HG03025 (cell line): ENCODE data around the gene AMH.

Experiments used
- ATAC-seq: cut with Tn5 transposase; IDR thresholded peaks from one replicate; pipeline ENCODE4 v1.9.1; 2021; ENCODE audit warnings: mild to moderate bottlenecking, moderate library complexity; ENCODE audit not compliant: unreplicated experiment, low FRiP score

The AMH gene

DNA sequence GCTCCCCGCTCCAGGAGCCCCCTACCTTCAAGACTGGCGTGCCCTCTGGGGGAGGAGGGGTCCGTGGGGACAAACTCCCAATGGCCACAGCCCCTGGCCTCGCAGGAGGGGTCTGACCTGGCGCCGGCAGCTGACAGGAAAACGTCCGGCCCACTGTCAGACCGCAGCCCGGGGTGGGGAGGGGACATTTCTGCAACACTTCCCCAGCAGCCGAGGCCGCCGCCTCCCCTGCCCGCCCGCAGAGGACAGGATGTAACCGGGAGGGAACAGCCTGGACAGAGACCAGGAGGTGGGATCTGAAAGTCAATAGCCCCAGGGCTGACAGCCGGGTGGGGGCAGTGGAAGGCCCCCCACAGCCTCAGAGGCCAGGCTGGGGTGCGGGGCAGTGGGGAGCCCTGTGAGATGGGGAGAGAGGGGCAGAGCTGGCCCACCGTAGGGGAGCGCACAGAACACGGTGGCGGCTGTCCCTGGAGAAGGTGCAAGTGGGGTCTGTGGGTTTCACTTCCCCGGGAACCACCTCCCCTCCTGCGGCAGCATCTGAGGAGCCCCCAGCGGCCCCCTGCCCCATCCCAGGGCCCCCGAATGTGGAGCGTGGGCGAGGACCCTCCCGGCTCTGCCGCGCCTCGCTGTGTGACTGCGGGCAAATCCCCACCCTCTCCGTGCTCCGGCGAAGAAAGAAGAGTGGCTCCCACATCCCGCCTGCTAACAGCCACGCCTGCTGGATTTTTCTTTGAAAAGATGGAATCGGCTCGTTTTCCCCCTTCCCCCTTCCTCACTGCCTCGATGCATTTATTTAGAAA lies 33.1 kb downstream of the AMH start, which contains the start of gene PEAK3:
Gene PEAK3, minus strand, starts transcription at position 114 of the 800 bp plus-strand sequence. CDS start 1,244 bp downstream, outside the sequence.
- ATAC-seq: no peak

DNA sequence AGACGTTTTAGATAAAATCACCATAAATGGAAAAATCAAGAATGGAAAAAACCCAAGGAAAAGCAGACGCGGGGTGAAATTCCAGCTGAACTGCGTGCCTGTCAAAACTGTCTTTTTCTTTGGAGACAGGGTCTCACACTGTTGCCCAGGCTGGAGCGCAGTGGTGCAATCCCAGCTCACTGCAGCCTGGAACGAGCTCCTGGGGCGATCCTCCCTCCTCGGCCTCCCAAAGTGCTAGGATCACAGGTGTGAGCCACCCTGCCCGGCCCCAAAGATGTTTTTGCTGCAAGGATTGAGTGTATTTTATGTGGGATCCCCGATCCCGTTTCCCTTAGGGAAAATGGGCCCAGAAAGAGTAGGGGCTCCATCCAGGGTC lies 33.7 kb downstream of the AMH start:
- no peak for ATAC-seq

DNA sequence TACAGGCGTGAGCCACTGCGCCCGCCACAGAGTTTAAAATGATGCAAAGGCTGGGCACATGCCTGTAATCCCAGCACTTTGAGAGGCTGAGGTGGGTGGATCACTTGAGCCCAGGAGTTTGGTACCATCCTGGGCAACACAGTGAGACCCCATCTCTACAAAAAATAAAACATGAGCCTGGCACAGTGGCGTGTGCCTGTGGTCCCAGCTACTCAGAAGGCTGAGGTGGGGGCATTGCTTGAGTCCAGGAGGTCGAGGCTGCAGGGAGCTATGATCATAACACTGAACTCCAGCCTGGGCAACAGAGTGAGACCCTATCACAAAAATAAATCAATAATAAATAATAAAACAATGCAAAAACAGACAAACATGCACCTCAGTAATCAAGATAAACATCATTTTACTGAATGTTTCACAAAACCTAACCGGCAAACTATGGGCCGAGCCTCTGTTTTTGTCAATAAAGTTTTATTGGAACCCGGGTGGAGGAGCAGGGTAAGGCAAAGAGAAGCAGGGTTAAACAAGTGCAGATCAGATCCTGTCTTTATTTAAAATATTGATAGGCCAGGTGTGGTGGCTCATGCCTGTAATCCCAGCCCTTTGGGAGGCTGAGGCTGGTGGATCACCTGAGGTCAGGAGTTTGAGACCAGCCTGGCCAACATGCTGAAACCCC lies 34.8 kb downstream of the AMH start:
- ATAC-seq: no peak

DNA sequence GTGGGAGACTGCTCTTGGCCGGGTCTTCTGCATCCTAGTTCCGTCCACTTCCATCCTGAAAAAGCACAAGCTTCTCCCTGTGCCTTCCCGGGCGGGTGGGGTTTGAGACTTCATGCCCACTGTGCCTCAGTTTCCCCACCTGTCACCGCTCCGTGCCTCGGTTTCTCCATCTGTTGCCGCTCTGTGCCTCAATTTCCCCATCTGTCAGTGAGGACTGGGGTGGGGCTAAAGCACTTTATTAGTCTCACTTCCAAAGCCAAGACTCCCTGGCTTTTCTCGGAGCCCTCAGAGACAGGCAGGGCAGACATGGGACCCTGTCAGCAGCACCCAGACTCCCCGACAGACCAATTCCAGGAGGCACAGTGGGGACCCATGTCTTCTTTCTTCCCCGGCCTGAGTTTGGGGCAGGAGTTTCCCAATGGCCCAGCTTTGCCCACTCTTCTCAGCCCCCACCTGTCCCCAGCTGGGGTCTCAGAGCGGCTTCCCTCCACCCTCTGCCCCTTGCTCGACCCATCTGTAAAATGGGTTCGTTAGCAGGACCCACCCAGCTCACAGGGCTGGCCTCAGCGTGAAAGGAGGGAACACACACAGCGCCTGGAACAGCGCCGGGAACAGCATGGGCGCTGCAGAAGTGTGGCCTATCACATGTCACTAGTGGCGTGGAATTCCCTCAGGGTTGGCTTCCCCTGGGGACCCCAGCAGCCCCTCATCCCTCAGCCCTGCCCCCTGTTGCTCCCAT lies 37.4 kb downstream of the AMH start:
- ATAC-seq: no peak

DNA sequence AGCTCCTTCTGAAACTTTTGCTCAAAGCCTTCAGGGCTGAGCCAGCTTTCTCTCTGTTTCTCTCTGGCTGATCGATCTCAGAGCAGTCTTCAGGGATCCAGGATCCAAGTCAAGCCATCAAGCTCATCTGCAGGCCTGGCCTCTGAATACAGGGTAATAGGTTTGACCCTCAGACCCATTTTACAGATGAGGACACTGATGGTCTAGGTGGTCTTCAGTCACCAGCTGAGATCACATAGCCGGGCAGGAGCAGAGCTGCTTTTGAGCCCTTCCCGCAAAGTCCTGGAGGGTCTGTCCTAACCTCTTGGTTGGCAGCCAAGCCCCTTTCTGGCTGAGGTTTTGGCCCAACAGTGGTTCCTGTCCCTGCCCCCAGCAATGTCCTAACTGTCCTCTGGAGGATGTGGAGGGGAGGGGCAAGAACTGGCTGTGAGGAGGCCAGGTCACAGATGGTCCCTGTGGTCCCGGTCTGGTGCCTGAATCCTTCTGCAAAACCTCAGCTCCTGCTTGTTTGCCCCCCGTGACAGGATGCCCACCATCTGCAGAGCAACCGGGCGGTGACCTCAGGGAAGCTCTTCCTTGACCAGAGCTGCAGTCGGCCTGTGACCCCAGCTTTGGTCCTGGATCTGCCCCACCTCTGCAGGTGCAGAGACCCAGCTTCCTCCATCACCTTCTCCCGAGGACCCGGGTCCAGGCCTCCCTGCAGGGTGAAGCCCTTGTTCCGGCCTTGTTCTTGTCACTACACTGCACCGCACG lies 38.6 kb downstream of the AMH start:
- ATAC-seq: no peak

DNA sequence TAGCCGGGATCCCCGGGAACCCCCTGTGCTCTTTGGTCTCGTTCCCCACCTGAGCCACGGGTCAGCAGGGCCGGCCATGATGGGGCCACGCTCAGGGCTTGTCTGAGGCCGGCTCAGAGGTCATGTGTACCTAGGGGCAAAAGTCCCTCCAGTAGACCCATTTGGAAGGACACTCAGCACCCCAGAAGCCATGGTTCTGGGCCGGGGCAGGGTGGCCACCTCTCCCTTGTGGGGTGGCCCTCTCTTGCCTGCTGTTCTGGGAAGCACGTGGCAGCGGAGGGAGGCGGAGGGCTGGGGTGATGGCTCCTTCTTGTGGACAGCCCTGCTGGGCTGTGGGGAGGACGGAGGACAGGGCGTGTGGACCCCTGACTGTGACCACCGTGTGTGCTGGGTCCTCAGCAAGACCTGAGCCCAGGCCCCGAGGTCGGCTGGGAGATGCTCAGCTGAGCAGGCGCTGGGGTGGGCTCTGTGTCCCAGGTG lies 39.3 kb downstream of the AMH start:
- ATAC-seq: no peak

DNA sequence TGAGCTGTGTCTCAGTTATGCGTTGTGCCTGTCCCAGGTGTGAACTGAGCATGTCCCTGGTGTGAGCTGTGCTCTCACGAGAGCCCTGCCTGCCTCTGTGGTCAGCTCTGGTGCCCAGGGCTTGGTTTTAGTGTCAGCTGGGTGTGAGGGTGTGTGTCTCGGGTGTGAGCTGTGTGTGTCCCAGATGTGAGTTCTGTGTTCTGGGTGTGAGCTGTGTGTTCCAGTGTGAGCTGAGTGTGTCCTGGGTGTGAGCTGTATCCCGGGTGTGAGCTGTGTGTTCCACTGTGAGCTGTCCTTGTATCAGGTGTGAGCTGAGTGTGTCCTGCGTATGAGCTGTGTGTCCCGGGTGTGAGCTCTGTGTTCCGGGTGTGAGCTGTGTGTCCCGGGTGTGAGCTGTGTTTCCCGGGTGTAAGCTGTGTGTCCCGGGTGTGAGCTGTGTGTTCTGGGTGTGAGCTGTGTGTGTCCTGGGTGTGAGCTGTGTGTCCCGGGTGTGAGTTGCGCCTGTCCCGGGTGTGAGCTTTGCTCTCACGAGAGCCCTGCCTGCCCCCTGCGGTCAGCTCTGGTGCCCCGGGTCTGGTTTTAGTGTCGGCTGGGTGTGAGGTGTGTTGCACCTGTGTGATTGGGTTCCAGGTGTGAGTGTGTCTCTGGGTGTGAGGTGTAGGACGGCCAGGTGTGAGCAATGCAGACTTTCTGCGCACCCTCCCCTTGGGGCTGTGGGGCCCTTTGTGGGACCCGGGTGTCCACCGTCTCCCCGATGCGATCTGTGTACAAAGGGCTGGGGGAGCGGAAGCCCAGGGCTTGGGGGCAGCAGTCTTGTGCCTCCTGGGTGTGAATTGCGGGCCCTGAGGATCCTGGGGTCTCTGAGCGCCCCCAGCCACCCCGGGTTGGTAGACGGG lies 39.9 kb downstream of the AMH start:
- ATAC-seq: no peak

DNA sequence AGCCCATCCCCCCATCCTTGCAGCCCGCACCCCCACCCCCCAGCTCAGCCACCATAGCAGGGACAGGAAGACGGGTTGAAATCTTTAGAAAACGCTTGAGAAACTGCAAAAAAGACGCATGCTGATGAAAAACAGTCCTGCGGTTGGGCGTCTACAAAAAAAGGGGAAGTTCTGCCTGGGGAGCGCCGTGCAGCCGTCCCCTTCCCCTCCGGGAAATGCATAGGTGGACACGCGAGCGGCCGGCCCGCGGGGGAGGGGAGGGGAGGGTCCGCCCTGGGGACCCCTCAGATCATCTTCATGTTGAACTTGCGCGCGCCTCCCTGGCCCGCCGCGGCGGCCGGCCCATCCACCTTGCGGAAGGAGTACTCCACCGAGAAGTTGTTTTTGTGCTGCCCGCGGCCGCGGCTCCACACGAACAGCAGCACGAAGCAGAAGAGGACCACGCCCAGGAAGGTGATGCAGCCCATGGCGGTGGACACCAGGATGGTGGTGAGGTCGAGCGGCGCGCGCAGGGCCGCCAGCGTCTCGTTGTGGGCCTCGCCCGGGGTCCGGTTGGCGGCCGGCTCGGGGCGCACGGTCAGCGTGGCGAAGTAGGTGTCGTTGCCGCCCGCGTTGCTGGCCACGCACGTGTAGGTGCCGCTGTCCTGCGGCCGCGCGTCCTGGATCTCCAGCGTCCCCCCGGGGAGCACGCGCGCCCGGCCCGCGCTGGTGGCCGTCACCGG lies 40.8 kb downstream of the AMH start:
- no peak for ATAC-seq

DNA sequence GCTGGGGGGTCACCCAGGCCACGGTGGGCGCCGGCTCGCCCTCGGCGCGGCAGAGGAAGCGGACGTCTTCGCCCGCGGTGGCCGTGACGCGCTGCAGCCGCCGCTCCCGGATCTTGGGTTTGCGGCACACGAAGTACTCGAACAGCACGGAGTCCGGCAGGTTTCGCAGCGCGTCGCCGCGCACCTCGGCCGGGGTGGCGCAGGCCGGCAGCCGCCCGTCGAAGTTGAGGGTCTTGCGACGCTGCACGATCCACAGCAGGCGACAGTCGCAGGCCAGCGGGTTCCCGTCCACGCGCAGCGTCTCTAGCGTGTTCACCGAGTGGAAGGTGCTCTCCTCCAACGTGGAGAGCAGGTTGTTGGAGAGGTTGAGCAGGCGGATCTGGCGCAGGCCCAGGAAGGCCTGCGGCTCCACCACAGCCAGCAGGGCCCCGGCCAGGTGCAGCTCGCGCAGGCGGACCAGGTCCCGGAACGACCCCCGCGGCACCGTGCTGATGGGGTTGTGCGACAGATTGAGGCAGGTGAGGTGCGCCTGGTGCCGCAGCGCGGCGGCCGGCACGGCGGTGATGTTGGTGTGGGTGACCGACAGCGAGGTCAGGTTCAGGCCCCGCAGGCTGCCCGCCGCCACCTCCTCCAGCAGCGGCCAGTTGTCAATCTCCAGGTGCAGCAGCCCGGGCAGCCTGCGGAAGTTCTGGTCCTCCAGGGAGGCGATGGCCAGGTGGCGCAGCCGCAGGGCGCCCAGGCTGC lies 41.5 kb downstream of the AMH start:
- no peak for ATAC-seq

DNA sequence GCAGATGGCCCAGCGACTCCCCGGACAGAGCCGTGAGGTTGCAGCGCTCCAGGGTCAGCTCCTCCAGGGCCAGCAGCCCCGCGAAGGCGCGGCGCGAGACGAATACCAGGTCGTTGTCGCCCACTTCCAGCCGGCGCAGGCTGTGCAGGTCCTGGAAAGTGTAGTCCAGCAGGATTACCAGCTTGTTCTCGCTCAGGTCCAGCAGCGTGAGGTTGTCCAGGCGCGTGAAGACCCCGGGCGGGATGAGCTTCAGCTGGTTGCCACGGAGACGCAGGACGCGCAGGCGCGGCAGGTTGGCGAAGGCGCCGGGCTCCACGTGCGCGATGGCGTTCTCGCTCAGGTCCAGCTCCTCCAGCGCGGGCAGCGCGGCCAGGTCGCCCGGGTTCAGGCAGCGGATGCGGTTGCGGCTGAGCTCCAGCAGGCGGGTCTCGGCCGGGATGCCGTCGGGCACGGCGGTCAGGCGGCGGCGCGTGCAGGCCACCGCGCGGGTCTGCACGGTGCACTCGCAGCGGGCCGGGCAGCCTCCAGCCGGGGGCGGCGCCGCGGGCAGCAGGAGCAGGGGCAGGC lies 42.1 kb downstream of the AMH start:
- ATAC-seq: no peak

DNA sequence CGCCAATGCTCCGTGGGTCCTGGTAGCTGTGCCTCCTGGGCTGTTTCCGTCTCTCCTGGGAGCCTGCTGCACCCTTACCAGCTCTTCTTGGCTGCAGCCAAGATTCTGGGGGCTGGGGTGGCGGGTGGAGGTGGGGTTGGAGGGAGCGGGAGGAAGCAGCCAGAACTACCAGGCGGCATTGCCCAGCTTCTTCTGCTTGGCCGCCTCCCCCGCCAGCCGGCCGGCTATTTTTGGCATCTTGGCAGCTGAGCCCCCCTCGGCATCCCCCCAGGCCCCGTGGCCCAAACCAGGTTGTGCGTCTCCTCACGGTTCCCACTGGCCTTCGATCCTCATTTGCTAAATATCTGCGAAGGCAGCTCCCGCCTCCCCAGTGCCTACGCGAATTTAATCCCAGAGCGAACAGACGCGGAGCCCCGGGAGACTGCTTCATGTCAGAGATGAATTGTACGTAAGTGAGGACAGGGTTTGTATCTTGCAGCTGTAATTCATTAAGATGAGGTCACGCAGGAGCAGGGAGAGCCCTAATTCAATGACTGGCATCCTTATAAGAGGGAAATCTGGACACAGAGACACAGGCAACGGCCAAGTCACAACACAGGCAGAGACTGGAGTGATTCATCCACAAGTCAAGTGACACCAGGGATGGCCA lies 45.7 kb downstream of the AMH start:
- ATAC-seq: no peak

DNA sequence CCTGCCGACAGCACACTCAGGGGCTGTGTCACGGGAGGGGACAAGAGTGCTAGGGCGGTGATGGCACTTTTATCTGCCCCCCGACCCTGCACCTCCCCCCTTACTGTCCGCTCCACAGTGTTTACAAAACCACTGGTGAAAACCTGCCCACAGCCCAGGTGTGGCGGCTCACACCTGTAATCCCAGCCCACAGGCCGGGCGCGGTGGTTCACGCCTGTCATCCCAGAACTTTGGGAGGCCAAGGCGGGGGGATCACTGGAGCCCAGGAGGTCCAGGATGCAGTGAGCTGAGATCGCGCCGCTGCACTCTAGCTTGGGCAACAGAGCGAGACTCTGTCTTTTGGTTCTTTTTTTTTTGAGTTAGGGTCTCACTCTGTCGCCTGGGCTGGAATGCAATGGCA lies 47.0 kb downstream of the AMH start:
- ATAC-seq: no peak

DNA sequence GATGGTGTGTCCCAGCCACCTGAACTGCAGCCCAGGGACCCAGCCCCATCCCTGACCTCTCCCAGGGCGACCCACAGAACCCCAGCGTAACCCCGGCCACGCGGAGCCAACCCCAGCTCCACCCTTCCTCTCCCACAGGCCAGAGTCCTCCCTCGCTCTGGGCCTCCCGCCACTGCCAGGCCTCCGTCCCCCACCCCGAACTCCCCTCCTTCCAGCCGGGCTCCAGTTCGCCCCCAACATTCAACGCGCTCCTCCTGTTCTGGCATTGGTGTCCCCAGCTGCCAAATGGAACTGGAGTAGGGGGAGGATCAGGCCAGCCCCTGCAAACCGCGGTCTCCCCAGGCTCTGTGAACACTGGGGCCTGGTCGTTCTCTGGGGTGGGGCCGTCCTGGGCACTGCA lies 51.4 kb downstream of the AMH start:
- ATAC-seq: no peak
